Measurements from ENCODE around the gene MRAP2.

MRAP2 gene

GRCh38 chr6:84137989-84138575 lies 104.5 kb downstream of the MRAP2 start:
- no peak for DNase-seq

GRCh38 chr6:84139311-84139710 lies 105.7 kb downstream of the MRAP2 start:
- DNase-seq: no peak

Data from NCI-H1105 (cell line).